Astrocyte (in vitro differentiated cells and primary cell): ENCODE measurements around the gene B3GNT9.

ENCODE experiments used
- EZH2 ChIP-seq: IDR thresholded peaks from 2 replicates; pipeline ENCODE4 v1.6.1; 2012; ENCODE audit warnings: mild to moderate bottlenecking, low read length, inconsistent platforms; ENCODE audit not compliant: insufficient read depth
- TF ChIP-seq, protein P1 (sequence below): IDR thresholded peaks from 2 replicates; pipeline ENCODE4 v1.5.1; 2011; ENCODE audit warnings: low read depth, mild to moderate bottlenecking, inconsistent platforms, low read length, moderate library complexity; ENCODE audit not compliant: insufficient read depth

- TF ChIP-seq, protein P1, sequence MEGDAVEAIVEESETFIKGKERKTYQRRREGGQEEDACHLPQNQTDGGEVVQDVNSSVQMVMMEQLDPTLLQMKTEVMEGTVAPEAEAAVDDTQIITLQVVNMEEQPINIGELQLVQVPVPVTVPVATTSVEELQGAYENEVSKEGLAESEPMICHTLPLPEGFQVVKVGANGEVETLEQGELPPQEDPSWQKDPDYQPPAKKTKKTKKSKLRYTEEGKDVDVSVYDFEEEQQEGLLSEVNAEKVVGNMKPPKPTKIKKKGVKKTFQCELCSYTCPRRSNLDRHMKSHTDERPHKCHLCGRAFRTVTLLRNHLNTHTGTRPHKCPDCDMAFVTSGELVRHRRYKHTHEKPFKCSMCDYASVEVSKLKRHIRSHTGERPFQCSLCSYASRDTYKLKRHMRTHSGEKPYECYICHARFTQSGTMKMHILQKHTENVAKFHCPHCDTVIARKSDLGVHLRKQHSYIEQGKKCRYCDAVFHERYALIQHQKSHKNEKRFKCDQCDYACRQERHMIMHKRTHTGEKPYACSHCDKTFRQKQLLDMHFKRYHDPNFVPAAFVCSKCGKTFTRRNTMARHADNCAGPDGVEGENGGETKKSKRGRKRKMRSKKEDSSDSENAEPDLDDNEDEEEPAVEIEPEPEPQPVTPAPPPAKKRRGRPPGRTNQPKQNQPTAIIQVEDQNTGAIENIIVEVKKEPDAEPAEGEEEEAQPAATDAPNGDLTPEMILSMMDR: no peak
- no peak for TF ChIP-seq EZH2
These were observed 41.3 kb upstream of the B3GNT9 start, which contains the start of gene E2F4 for GRCh38 chr16:67191995-67192681.
